ENCODE measurements around the gene ARHGEF4.

DNA sequence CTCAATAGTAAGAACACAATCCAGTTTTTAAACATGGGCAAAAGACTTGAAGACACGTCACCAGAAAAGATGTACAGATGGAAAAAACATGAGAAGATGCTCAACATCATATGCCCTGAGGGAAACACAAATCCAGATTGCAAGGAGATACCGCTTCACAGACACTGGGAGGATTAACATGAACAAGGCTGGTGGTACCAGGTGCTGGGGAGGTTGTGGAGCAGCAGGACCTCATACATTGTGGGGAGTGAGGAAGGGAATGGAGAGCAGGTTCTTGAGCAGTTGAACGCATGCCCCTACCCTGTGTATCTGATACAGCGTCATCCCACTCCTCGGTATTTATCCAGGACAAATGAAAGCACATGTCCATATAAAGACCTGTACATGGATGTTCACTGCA, 72.1 kb downstream of the ARHGEF4 start:
- TF ChIP-seq, protein P1, sequence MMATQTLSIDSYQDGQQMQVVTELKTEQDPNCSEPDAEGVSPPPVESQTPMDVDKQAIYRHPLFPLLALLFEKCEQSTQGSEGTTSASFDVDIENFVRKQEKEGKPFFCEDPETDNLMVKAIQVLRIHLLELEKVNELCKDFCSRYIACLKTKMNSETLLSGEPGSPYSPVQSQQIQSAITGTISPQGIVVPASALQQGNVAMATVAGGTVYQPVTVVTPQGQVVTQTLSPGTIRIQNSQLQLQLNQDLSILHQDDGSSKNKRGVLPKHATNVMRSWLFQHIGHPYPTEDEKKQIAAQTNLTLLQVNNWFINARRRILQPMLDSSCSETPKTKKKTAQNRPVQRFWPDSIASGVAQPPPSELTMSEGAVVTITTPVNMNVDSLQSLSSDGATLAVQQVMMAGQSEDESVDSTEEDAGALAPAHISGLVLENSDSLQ (IDR thresholded peaks at IDR 0.05), result no peak
- no peak for TF ChIP-seq ARNT (IDR thresholded peaks at IDR 0.05)
- no peak for TF ChIP-seq FOXA1 (IDR thresholded peaks at IDR 0.05)
- TF ChIP-seq FOXM1 (IDR thresholded peaks at IDR 0.05; ENCODE audit: borderline replicate concordance), result no peak
- no peak for TF ChIP-seq HDGF (IDR thresholded peaks at IDR 0.05; ENCODE audit: borderline replicate concordance)
- no peak for TF ChIP-seq SP1 (IDR thresholded peaks at IDR 0.05)

Measured in HEK293T (cell line).